Progenitor cell of endocrine pancreas (in vitro differentiated cells): Measurements from ENCODE around the gene CLECL1. TPM values are rescaled to one million over a fixed set of nuclear protein-coding genes. Genes with fewer than 3 reads are reported as not detected.

Experiments used
- DNase-seq: peaks from one replicate; pipeline ENCODE4 v3.0.0; 2021; ENCODE audit warnings: low spot score; ENCODE audit not compliant: unreplicated experiment
- H3K27ac Mint-ChIP-seq: 2 replicates; pipeline ENCODE4 v1.8.0; 2021; ENCODE audit warnings: mild to moderate bottlenecking, moderate library complexity, mixed read lengths
- H3K27me3 Mint-ChIP-seq: 2 replicates; pipeline ENCODE4 v1.8.0; 2021; ENCODE audit warnings: mixed read lengths
- H3K36me3 Mint-ChIP-seq: 2 replicates; pipeline ENCODE4 v1.8.0; 2022; ENCODE audit warnings: mixed read lengths; ENCODE audit not compliant: insufficient read depth
- H3K4me1 Mint-ChIP-seq: 2 replicates; pipeline ENCODE4 v1.8.0; 2021; ENCODE audit warnings: low read depth, mixed read lengths
- H3K4me3 Mint-ChIP-seq: 2 replicates; pipeline ENCODE4 v1.8.0; 2021; ENCODE audit warnings: low read depth, mild to moderate bottlenecking, moderate library complexity, mixed read lengths
- H3K9me3 Mint-ChIP-seq: 2 replicates; pipeline ENCODE4 v1.8.0; 2021; ENCODE audit warnings: low read depth, mixed read lengths
- total RNA-seq: library from RNA; stranded (reverse); gene quantifications from 2 replicates; pipeline ENCODE4 v1.2.1, GENCODE V29; 2021
- TF ChIP-seq, protein P1 (sequence below): fragments of 200-600 bp; sonication (generic); IDR thresholded peaks from one replicate; pipeline ENCODE4 v1.5.0; 2021; ENCODE audit warnings: antibody characterized with exemption, mild to moderate bottlenecking; ENCODE audit not compliant: unreplicated experiment

The CLECL1 gene
- total RNA-seq, 1 donor from 2014 or later: not detected

DNA sequence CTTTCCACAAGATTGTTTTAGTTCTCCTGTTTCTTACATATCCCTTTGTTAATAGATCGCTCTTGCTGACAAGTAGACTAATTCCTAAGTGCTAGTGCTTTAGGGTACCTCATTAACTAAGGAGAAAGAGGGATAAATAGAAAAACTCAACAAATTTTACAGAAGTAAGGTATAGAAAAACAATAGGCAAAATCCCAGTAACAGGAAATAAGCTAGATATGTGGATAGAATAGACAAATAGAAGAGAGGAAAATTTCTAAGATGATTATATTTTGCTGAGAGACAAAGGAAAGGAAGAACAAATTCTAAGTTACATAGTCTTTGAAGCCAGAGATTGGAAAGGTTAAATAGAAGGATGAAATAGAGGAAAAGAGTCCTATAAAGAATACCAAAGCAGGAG lies 26.8 kb upstream of the CLECL1 start:
- no peak overlapping the region for H3K27ac Mint-ChIP-seq
- H3K9me3 Mint-ChIP-seq: peaks cover 6% of the 10 kb centered on the region
- no peaks in the 10 kb centered on the region for H3K36me3 Mint-ChIP-seq
- no peaks in the 10 kb centered on the region for H3K27me3 Mint-ChIP-seq
- no peak for DNase-seq
- TF ChIP-seq, protein P1, sequence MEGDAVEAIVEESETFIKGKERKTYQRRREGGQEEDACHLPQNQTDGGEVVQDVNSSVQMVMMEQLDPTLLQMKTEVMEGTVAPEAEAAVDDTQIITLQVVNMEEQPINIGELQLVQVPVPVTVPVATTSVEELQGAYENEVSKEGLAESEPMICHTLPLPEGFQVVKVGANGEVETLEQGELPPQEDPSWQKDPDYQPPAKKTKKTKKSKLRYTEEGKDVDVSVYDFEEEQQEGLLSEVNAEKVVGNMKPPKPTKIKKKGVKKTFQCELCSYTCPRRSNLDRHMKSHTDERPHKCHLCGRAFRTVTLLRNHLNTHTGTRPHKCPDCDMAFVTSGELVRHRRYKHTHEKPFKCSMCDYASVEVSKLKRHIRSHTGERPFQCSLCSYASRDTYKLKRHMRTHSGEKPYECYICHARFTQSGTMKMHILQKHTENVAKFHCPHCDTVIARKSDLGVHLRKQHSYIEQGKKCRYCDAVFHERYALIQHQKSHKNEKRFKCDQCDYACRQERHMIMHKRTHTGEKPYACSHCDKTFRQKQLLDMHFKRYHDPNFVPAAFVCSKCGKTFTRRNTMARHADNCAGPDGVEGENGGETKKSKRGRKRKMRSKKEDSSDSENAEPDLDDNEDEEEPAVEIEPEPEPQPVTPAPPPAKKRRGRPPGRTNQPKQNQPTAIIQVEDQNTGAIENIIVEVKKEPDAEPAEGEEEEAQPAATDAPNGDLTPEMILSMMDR: no peak
- H3K4me1 Mint-ChIP-seq: peaks cover 14% of the 10 kb centered on the region
- H3K4me3 Mint-ChIP-seq: no peak overlapping the region

DNA sequence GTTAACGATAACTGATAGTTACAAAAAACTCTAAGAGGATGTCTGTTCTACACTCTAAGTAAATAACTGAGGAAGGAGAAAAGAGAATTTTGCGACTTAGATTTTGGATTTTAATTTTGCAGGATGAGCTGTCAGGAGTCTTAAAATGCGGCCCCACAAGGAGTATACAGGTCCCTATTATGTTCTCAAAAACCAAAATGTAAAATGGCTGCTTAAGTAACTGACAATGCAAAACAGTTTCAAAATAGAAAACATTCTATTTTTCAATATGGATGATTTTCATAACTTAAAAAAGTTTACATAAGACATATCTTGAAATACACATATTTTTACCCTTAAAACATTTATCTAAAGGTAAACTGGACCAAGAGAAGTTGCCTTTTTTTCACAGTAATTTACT lies 25.2 kb upstream of the CLECL1 start:
- TF ChIP-seq, protein P1: no peak
- Mint-ChIP-seq H3K36me3 (no peaks in the 10 kb centered on the region), H3K4me3 (no peak overlapping the region), H3K27ac (no peak overlapping the region), H3K9me3 (peaks cover 6% of the 10 kb centered on the region), H3K4me1 (peaks cover 5% of the 10 kb centered on the region), H3K27me3 (no peaks in the 10 kb centered on the region)
- no peak for DNase-seq

DNA sequence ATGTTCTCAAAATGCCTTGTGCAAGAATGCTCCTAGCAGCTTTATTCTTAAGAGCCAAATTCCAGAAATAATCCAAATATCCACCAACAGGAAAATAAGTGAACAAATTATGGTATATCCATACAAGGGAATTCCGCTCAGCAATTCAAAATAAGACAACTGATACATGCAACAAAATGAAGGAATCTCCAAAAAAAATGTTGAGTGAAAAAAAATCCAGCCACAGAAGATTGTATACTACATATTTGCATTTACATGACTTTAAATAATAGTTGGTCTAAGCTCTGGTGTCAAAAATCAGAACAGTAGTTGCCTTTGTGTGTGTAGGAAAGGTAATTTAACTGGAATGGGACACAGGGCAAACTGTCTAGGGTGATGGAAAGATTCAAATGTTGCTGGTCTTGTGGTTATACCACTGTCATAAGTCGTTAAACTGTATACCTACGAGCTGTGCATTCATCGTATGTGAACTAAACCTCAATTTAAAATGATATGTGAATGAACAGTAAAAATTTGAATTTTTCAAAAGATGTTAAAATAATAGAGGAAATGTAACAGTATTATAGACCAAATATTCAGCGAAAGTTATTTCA lies 24.6 kb upstream of the CLECL1 start:
- no peak for DNase-seq
- no peak overlapping the region for H3K27ac Mint-ChIP-seq
- H3K36me3 Mint-ChIP-seq: no peaks in the 10 kb centered on the region
- TF ChIP-seq, protein P1: no peak
- H3K4me1 Mint-ChIP-seq: peaks cover 5% of the 10 kb centered on the region
- H3K4me3 Mint-ChIP-seq: no peak overlapping the region
- H3K27me3 Mint-ChIP-seq: no peaks in the 10 kb centered on the region
- peaks cover 4% of the 10 kb centered on the region for H3K9me3 Mint-ChIP-seq

DNA sequence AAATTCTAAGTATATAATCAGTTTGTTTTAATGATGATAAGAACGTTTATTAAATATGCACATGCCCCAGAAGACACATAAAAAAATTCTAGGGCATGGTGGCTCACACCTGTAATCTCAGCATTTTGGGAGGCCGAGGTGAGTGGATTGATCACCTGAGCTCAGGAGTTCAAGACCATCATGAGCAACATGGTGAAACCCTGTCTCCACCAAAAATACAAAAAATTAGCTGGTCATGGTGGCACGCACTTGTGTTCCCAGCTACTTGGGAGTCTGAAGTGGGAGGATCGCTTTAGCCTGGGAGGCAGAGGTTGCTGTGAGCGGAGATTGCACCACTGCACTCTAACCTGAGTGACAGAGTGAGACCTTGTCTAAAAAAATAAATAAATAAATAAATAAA lies 23.8 kb upstream of the CLECL1 start:
- no peaks in the 10 kb centered on the region for H3K27me3 Mint-ChIP-seq

DNA sequence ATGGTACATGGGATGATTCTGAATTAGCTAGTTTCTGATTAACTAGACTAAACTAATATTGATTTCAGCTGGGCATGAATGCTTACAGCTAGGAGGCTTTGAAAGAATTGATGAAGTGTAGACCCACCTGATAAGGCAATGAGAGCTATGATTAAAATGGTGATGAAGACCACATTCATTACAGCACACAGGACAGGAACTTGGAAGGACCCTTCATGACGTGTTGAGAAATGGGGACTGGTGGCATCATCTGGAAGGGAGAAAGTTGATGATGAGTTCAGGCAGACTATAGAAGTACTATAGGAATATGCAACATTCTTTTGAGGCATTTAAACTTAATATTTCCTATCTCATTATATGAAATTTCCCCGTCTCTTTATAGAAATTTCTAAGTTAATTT lies 23.3 kb upstream of the CLECL1 start:
- no peak overlapping the region for H3K27ac Mint-ChIP-seq
- DNase-seq: no peak
- H3K4me1 Mint-ChIP-seq: peaks cover 5% of the 10 kb centered on the region
- no peak overlapping the region for H3K4me3 Mint-ChIP-seq
- no peaks in the 10 kb centered on the region for H3K36me3 Mint-ChIP-seq
- no peaks in the 10 kb centered on the region for H3K9me3 Mint-ChIP-seq
- H3K27me3 Mint-ChIP-seq: no peaks in the 10 kb centered on the region
- TF ChIP-seq, protein P1: no peak

More for the DNA sequence above, 23.8 kb upstream of the CLECL1 start:
- Mint-ChIP-seq H3K4me3 (no peak overlapping the region), H3K27ac (no peak overlapping the region), H3K9me3 (no peaks in the 10 kb centered on the region), H3K4me1 (peaks cover 5% of the 10 kb centered on the region), H3K36me3 (no peaks in the 10 kb centered on the region)
- DNase-seq: no peak
- TF ChIP-seq, protein P1: no peak
